GM12872 (cell line): ENCODE data around the gene ZBTB9.

Source experiments
- TF ChIP-seq, protein P1 (sequence below): IDR thresholded peaks from 3 replicates; pipeline ENCODE4 v1.5.1; 2011; ENCODE audit warnings: low read depth, mild to moderate bottlenecking, low read length, moderate library complexity; ENCODE audit not compliant: insufficient read depth

The ZBTB9 gene

DNA sequence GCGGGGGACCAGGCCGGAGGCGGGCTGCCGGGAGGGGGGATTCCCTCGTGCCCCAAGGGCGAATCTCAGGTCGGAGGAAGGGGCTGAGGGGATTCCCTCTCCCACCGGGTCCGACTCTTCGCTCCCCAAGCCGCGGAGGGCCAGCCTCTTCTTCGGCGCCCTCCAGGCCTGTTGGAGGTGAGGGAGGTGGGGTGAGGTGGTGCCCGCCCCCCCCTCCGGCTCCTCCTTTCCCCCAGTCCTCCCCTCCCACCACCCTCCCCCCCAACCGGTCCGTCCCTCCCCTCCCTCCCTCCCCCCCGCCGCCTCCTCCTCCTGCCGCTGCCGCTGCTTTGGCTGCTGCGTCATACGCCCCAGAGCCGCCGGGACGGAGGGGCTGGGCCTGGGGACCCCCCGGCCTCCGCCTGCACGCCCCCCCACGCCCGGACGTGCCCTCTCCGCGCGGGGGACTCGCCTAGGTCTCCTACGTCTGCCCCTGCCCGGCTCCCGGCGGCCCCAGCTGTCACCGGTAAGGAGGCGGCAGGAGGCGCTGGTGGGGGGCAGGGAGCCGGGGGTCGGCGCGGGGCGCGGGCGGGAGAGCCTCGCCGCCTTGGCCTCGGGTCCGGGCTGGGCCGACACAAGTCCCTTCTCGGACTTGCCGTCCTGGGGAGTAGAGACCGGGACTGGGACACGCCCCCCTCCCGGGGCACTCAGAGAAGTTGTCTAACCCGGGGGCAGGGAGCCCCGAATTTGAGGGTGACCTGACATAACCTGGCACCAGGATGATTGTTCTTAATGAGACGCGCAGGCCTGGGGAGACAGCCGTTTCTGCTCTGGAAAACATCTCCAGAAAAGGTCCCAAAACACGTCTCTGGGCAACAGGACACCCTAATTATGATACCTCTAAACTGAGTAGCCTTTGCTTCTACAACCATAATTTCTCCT, 43.4 kb upstream of the ZBTB9 start, which contains the start of gene PHF1:
Gene PHF1 (plus strand): TSS at position 304 of the 921 bp plus-strand sequence. CDS start 1,250 bp downstream, outside the sequence.
- TF ChIP-seq, protein P1, sequence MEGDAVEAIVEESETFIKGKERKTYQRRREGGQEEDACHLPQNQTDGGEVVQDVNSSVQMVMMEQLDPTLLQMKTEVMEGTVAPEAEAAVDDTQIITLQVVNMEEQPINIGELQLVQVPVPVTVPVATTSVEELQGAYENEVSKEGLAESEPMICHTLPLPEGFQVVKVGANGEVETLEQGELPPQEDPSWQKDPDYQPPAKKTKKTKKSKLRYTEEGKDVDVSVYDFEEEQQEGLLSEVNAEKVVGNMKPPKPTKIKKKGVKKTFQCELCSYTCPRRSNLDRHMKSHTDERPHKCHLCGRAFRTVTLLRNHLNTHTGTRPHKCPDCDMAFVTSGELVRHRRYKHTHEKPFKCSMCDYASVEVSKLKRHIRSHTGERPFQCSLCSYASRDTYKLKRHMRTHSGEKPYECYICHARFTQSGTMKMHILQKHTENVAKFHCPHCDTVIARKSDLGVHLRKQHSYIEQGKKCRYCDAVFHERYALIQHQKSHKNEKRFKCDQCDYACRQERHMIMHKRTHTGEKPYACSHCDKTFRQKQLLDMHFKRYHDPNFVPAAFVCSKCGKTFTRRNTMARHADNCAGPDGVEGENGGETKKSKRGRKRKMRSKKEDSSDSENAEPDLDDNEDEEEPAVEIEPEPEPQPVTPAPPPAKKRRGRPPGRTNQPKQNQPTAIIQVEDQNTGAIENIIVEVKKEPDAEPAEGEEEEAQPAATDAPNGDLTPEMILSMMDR, result no peak

DNA sequence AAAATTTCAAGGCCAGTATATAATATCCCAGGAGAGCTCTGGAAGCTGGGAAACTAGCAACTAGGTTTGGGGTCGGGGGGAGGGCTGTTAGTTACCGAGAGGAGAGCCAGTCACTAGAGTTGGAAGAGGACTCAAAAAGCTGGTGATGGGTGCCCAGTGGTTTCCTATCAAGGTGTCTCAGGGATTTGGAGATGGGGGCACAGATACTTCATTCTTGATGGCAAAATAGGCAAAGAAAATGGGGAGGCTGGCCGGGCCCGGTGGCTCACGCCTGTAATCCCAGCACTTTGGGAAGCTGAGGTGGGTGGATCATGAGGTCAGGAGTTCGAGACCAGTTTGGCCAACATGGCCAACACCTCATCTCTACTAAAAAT, 42.8 kb upstream of the ZBTB9 start:
- TF ChIP-seq, protein P1, result no peak

DNA sequence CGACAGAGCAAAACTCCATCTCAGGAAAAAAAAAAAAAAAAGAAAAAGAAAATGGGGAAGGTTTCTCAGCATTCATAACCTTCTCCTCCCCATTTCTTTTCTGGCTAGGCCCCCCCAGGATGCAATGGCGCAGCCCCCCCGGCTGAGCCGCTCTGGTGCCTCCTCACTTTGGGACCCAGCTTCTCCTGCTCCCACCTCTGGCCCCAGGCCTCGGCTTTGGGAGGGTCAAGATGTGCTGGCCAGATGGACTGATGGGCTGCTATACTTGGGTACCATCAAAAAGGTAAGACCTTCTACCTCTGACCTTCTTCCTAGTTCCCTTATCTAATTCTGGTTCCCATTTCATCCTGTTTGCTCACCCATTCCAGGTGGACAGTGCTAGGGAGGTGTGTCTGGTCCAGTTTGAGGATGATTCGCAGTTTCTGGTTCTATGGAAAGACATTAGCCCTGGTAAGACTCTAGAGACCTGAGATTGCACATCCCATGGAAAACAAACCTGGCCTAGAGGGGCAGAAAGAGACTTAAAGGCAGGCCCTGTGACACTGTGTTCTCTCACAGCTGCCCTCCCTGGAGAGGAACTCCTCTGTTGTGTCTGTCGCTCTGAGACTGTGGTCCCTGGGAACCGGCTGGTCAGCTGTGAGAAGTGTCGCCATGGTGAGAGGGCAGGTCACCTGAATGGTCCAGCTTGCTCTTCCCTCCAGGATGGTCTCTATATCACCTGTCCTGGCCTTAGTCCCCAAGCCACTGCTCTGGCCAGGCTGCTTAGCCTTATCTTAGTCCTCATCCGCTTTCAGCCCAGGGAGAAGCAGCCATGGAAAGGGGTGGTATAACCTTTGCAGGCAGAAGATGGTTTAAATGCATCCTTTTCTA, 42.0 kb upstream of the ZBTB9 start:
- TF ChIP-seq, protein P1, result no peak

DNA sequence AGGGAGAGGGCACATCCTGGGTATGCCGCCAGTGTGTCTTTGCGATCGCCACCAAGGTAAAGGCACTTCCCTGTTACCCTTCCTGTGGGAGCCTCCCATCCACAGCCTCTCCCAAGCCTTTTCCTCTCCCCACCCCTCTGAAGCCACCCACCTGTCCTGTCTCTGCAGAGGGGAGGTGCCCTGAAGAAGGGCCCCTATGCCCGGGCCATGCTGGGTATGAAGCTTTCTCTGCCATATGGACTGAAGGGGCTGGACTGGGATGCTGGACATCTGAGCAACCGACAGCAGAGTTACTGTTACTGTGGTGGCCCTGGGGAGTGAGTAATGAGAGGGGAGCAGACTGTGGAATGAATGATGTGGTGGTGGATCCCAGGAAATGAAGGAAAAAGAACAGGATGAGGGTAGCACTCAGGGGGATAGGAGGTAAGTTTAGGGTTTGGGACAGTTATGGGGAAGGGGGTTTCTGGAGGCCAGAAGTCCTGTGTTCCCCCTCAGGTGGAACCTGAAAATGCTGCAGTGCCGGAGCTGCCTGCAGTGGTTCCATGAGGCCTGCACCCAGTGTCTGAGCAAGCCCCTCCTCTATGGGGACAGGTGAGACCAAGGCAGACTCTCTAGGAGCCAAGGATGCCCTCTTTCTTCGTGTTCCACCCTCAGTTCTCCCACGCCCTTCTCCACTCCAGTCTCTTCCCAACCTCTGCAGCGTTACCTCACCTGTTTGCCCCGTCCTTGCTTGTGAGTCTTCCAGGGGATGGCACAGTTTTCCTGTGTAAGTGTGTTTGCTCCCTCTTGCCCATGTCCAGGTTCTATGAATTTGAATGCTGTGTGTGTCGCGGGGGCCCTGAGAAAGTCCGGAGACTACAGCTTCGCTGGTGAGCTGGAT, 40.9 kb upstream of the ZBTB9 start:
- TF ChIP-seq, protein P1, result no peak

DNA sequence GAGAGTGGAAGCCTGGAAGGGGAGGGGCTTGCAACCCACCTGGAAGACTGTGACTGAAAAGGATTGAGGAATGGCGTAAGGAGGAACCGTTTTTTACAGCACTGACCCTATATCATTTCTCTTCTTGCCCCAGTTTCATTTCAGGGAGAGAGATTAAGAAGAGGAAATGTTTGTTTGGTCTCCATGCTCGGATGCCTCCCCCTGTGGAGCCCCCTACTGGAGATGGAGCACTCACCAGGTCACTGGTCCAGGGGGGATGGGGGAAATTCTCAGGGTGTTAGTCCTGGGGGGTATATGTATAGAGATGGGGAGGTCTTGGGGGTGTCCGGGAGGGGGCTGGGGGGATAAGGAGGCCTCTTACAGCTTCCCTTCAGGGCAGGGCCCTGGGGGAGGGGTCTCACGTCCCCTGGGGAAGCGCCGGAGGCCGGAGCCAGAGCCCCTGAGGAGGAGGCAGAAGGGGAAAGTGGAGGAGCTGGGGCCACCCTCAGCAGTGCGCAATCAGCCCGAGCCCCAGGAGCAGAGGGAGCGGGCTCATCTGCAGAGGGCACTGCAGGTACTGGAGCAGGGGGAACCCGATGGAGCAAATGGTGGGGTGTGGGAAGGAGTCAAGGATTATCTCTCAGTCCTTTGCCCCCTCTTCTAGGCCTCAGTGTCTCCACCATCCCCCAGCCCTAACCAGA, 39.6 kb upstream of the ZBTB9 start:
- TF ChIP-seq, protein P1, result peak; percentile 59

DNA sequence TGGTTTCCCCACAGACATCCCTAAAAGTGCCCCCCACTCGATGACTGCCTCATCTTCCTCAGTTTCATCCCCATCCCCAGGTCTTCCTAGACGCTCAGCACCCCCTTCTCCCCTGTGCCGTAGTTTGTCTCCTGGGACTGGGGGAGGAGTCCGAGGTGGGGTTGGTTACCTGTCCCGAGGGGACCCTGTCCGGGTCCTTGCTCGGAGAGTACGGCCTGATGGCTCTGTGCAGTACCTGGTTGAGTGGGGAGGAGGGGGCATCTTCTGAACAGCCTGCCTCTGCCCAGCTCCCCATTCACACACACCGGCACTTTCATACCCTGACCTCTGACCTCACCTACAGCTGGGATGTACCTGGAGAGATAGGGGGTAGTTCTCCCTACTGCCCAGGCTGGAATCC, 38.5 kb upstream of the ZBTB9 start:
- TF ChIP-seq, protein P1, result no peak
